ENCODE results near the gene ACKR2.

The ACKR2 gene

DNA sequence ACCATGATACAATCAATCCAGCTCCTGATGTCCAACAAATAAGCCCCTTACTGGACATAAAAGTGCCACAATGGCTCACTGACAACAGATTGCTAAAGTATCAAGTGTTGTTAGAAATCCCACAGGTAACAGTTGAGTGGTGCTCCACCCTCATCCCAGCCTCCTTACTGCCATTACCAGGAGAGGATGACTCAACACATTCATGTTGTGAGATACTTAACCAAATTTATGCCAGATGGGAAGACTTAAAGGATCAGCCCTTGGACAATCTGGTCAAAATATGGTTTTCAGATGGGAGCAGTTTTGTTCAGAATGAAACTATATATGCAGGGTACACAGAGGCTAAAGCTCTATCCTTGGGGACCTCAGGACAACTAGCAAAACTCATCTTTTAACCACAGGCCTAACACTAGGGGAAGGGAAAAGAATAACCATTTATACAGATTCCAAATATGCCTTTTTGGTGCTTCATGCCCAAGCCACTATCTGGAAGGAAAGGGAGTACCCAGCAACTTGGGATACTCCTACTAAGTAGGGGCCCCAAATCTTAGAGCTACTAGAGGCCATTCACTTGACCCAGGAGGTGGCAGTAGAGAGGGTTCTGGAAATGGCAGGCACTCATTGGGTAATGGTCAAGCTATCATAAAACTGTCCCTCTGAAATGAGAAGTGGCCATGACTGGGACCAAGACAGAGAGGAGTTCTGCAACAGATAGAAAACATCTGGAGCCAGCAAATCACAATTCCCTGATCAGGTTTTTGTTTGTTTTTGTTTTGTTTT lies 89.8 kb downstream of the ACKR2 start:
- H3K4me3 ChIP-seq (ENCODE audit: low read length): no peak overlapping the region
- no peak for DNase-seq (ENCODE audit: low read depth)
- TF ChIP-seq, protein P1, sequence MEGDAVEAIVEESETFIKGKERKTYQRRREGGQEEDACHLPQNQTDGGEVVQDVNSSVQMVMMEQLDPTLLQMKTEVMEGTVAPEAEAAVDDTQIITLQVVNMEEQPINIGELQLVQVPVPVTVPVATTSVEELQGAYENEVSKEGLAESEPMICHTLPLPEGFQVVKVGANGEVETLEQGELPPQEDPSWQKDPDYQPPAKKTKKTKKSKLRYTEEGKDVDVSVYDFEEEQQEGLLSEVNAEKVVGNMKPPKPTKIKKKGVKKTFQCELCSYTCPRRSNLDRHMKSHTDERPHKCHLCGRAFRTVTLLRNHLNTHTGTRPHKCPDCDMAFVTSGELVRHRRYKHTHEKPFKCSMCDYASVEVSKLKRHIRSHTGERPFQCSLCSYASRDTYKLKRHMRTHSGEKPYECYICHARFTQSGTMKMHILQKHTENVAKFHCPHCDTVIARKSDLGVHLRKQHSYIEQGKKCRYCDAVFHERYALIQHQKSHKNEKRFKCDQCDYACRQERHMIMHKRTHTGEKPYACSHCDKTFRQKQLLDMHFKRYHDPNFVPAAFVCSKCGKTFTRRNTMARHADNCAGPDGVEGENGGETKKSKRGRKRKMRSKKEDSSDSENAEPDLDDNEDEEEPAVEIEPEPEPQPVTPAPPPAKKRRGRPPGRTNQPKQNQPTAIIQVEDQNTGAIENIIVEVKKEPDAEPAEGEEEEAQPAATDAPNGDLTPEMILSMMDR (conservative IDR thresholded peaks at IDR 0.05; ENCODE audit: low read depth, low read length): peak; percentile 11

DNA sequence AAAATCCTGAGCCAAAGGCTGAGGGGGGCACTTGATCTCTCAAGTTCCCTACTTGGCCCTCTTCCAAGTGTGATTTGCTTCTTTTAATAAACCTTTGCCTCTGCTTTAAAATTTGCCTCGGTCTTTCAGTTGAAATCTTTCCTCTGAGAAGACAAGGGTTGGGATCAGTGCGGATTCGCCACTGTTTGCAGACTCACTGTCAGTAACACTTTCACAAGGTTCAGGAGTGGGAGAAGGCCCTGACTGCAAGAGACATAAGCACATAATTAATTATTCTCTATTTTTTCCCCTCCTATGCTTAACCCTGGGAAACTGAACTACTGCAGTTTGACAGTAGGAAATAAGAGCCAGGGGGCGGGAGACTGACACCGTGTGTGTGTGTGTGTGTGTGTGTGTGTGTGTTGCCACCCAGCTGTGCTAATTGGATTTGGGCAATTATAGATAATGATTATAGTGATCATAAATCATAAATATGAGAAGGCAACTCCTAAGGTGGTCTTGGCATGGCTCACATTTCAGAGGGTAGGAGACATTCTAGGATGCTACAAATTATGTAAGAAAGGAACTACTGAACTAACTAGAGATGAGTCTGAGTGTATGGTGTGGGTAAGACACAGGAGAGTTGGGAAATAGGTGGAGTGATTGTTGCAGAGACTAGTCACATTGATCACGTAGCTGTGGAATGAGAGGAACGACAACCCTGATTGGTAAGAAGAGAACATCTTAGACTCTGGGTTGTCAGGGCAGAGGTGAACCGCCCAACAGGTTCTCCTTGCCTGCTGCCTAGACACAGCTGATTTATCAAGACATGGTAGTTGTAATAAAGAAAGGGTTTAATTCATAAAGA lies 91.2 kb downstream of the ACKR2 start:
- TF ChIP-seq, protein P1 (conservative IDR thresholded peaks at IDR 0.05; ENCODE audit: low read depth, low read length): no peak
- no peak overlapping the region for H3K4me3 ChIP-seq (ENCODE audit: low read length)
- no peak for DNase-seq (ENCODE audit: low read depth)

DNA sequence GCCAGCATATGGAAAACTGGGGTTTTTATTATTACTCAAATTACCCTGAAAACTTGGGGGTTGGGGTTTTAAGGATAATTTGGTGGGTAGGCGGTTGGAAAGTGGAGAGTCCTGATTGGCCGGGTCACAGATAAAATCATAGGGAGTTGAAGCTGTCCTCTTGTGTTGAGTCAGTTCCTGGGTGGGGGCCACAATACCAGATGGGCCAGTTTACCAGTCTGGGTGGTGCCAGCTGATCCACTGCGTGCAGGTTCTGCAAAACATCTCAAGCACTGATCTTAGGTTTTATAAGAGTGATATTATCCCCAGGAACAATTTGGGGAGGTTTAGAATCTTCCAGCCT lies 91.8 kb downstream of the ACKR2 start:
- DNase-seq (ENCODE audit: low read depth): no peak
- no peak overlapping the region for H3K4me3 ChIP-seq (ENCODE audit: low read length)
- TF ChIP-seq, protein P1 (conservative IDR thresholded peaks at IDR 0.05; ENCODE audit: low read depth, low read length): no peak

DNA sequence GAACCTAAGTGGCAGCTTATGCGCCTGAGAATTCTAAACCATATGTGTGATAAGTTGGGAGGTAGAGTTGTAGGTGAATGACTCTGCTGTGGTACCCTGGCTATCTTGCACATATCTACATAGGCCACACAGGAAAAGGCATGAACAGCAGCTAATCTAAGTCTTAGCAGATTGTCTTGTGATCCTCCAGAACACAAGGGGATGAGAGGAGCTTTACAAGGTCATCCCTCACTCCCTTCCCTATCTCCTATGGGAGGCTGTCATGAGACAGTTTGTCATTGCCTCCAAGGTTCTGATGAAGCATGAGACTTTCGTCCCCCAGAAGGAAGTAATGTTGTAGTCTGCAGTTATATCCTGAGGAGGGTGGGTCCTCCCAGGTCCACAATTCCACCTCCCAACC lies 93.0 kb downstream of the ACKR2 start:
- H3K4me3 ChIP-seq (ENCODE audit: low read length): no peak overlapping the region
- no peak for DNase-seq (ENCODE audit: low read depth)
- TF ChIP-seq, protein P1 (conservative IDR thresholded peaks at IDR 0.05; ENCODE audit: low read depth, low read length): no peak

DNA sequence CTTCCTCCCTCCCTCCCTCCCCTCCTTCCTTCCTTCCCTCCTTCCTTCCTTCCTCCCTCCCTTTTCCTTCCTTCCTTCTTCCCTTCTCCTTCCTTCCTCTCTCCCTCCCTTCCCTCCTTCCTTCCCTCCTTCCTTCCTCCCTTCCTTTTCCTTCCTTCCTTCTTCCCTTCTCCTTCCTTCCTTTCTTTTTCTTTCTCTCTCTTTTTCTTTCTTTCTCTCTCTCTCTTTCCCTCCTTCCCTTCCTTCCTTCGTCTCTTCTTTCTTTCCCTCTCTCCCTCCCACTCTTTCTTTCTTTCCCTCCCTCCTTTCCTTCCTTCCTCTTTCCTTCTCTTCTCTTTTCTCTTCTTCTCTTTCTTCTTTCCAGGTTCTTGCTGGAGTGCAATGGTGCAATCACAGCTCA lies 94.8 kb downstream of the ACKR2 start:
- TF ChIP-seq, protein P1 (conservative IDR thresholded peaks at IDR 0.05; ENCODE audit: low read depth, low read length): no peak
- no peak overlapping the region for H3K4me3 ChIP-seq (ENCODE audit: low read length)
- DNase-seq (ENCODE audit: low read depth): no peak

DNA sequence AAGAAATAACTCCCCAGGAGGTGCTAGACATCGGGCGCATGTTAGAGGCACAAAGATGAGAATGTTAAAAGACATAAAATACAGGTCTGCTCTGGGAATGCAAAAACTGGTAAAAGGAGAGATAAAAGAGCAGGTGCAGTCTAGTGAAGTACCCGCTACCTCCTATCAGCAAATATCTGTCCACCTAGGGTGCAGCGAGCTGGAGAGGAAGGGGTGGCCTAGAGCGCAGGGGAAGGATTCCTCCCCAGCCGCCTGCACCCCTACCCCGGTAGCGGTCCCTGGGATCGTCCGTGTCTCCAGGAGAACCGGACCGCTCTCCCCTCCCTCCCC lies 96.5 kb downstream of the ACKR2 start:
- H3K4me3 ChIP-seq (ENCODE audit: low read length): peak overlapping the region; percentile 53
- TF ChIP-seq, protein P1 (conservative IDR thresholded peaks at IDR 0.05; ENCODE audit: low read depth, low read length): no peak
- DNase-seq (ENCODE audit: low read depth): no peak
